NCI-H2171 (cell line): Measurements from ENCODE around the gene ARVCF.

ENCODE experiments used
- DNase-seq: peaks from one replicate; lab custom pipeline; 2025; lab: John Stamatoyannopoulos, UW

Gene ARVCF

DNA sequence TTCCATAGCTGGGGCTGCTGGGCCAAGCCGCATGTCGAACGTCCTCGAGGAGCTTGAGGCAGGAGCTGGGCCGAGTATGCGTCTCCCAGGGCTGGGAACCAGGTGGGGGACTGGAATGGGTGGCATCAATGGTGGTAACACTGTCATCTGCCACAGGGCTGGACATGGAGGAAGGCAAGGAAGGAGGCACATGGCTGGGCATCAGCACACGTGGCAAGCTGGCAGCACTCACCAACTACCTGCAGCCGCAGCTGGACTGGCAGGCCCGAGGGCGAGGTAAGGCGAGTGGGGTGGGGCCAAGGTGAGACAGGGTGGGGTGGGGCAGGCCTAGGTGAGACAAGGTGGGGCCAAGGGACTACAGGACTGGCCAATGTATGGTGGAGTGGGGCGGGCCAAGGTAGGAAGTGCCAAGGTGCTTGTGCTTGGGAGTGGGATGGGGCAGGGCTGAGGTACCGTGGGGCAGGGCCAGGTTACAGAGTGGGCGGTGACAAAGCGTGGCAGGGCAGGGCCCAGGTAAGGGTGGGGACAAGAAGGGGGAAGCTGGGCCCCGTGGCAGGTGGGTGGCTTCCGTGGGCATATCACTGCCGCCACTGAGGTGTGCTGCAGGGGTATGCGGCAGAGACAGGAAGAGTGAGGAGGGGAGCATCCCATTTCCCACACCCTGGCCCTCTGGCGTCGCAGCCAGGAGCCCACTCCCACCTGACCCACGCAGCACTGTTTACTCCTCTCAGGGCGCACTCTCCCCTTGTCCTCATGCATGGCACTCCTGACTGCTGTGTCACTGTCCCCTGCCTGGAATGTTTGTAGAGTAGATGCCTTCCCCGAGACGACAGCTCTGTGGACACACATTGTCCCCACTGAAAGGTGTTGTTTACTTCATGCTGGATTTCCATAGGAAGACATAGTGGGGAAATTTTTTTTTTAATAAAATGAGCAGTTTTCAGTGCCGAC lies 36.0 kb upstream of the ARVCF start:
- DNase-seq = no peak

DNA sequence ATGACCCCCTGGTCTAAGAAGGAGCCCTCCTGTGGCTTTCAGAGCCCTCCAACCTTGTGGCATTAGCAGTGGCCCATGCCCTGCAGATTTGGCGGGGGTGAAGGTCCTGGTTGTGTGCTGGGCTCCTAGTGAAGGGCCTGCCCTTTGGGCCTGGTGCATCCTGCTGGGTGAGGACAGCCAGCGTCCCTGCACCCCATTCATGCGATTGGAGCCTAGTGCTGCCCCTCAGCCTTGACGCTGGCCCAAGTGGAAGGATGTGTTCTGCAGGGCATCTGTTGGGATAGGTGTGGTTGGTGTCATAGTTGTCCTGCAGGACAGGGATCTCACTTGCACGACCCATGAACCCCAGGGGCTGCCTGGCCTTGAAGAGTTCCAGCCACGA lies 35.3 kb upstream of the ARVCF start:
- DNase-seq = no peak

DNA sequence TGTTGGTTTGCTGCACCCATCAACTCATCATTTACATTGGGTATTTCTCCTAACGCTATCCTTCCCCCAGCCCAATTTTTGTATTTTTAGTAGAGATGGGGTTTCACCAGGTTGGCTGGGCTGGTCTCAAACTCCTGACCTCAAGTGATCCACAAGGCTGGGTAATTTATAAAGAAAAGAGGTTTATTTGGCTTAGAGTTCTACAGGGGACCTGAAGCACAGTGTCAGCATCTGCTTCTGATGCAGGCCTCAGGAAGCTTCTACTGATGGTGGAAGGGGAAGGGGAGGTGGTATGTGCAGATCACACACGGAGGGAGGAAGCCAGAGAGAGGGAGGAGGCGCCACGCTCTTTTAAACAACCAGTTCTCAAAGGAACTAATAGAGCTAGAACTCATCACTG lies 30.1 kb upstream of the ARVCF start:
- no peak for DNase-seq

DNA sequence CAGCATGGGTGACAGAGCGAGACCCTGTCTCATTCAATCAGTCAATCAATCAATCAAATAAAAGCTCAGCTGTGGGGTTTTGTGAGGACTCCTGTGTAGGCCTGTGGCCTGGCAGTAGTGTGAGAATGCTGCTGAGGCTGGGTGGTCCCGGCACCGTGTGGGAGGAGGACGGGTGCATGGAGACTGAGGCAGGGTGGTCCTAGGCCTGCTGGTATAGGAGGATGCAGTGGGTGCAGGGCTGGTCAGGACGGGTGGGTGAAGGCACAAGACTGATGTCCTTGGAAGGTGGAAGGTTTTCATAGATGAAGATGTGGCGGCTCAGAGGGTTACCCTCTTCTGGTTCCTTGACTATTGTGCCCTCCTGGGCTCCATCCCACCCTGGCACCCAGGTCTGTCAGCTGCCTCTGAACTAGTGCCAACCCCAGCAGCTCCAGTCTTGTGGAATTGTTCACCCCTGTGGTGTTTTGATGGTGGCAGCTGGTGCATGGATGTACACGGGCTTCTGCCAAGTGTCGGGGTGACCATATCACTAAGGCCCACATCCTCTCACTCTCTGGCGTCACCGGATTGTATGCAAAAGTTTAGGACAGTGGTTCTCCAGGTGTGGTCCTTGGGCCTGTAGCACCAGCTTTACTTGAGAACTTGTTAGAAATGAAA lies 28.0 kb upstream of the ARVCF start:
- no peak for DNase-seq

DNA sequence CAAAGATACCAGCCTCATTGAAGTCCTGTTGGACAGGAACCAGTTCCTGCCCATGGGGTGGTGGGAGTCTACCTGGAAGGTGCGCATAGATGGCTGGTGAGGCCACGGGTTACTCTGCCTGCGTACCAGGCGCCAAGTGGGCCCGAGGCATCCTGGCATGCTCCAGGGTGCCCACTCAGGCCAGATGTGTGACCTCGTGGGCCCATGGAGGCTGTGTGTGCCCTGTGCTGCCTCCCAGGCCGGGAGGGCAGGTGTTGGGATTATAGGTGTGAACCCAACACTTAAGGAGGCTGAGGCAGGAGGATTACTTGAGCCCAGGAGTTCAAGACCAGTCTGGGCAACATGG lies 27.3 kb upstream of the ARVCF start:
- DNase-seq = no peak

DNA sequence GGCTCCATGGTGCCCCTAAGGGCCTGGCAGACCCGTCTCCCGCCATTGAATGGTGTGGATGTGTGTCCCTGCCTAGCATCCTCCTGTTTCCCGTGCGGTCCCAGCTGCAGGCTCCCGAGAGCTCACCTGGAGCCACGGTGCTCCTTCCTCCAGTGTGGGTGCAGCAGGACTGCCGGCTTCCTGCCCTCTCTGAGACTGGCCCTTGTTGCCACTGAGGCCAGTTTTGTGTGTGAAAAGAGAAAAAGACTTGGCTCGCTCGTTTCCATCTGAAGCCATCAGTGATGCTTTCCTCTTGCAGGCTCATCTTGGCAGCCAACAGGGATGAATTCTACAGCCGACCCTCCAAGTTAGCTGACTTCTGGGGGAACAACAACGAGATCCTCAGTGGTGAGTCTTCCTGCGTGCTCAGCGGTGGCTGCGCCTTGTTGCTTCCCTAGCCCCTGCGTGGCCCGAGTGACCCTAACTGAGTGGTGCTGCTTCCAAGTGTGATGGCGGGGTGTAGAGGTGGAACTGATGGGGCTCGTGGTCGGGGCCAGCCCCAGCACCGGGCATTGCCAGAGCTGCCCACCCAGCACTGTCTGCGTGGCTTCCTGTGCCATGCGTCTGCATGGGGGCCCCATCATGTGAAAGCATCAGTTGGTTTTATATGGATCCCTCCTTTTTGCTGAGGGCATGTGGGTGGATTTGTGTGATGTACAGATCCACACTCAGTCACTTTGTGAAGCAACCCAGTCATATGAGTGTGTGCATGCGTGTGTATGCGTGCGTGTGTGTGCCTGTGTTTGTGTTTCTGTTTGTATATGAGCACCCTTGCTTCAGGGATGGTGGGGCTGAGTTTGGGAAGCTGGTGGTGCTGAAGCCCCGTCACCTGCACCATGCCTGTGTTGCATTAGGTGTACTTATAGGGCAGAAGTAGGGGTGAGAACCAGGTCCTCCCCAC lies 26.7 kb upstream of the ARVCF start:
- DNase-seq = no peak

DNA sequence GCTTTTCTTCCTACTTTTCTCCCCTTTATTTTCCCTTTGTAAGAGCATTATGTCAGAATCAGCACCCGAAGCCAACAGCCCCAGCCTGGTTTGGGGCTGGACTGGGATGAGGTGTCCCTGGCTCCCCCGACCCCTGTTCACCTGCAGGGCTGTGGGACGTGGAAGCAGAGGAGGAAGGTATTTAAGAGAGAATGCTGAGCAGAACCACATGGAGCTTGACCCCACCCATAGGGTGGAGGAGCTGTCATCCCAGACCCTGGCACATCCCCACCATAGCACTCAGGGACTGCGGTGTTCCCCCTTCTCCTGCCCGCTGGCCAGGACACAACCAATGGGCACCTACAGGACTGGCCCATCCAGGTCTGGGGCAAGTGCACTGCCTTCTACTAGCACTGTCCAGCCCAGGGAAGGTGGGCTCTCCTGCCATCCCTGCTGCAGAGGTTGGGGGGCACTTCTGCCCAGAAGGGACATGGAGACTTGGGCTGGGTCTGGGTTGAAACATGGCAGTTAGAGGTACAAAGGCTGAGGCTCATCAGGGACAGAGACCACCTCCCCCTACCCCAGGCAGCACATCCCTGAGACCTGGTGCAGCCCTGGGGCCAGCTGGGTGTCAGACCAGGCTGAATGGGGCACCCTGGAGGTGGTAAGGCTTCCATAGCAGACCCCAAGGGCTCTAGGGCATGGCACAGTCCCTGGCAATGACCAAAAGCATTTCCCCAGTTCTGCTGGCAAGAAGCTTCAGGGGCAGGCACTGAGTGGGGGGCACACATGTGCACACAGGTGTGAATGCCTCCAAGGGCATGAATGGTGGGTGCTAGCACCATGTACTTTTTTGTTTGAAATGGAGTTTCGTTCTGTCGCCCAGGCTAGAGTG lies 23.9 kb upstream of the ARVCF start:
- DNase-seq = no peak

DNA sequence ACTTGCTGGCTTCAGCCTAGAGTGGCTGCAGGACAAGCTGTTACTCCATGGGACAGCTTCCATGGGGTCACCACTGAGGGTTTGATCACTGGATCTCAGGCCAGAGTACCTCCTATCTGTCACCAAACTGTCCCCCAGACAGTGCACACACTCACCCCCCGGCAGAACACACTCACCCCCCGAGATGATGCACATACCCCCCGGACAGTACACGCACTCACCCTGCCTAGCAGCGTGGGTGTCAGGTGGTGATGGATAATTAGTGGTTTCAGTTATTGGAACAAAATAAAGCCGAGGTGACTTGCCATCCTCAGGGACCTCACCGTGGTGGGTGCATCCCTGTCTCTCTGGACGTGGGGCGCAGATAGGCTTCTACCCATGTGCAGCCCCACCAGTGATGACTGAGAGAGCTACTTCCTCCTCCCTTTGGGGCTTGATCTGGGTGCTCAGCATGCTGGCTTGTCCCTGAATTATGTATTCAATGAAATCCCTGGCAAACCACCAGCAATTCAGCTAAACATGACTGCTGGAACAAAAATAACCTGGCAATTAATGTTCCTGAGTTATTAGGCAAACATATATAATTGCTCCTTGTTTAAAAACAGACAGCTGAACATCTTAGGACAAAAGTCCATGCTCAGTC lies 23.2 kb upstream of the ARVCF start:
- no peak for DNase-seq

DNA sequence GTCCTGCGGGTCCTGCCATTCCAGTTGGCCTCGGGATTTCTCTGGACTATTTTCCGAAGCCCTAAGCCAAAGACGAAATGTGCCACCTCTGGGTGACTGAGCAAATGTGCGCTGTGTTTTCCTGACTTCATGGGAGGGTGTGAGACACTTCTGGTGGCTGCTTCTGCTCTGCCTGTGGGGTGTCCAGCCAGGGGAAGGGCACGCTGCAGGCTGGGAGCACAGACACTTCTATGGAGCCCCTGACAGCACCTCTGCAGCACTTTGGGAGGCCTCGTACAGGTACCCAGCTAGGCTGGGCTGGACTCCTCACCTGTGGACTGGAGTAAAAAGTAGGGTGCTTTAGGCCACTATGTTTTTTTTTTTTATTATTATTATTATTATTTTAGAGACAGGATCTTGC lies 22.0 kb upstream of the ARVCF start:
- no peak for DNase-seq

DNA sequence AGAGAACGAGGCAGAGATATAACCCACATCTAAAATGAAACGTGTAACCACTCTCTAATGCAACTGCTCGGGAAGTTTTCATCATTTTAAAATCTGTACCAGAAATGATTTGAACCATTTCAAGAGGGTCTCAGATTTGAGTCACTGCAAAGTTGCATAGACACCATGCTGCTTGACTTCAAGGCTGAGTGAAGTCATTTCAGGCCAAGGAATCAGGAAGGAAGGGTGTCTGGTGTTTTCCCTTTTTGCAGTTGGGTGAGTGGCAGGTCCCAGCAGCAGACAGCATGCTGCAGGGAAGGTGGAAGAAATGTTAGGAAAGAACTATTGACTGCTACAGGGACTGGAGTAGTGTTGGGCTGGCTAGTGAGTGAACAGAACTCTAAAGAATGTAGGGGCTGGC lies 20.8 kb upstream of the ARVCF start:
- DNase-seq = no peak

DNA sequence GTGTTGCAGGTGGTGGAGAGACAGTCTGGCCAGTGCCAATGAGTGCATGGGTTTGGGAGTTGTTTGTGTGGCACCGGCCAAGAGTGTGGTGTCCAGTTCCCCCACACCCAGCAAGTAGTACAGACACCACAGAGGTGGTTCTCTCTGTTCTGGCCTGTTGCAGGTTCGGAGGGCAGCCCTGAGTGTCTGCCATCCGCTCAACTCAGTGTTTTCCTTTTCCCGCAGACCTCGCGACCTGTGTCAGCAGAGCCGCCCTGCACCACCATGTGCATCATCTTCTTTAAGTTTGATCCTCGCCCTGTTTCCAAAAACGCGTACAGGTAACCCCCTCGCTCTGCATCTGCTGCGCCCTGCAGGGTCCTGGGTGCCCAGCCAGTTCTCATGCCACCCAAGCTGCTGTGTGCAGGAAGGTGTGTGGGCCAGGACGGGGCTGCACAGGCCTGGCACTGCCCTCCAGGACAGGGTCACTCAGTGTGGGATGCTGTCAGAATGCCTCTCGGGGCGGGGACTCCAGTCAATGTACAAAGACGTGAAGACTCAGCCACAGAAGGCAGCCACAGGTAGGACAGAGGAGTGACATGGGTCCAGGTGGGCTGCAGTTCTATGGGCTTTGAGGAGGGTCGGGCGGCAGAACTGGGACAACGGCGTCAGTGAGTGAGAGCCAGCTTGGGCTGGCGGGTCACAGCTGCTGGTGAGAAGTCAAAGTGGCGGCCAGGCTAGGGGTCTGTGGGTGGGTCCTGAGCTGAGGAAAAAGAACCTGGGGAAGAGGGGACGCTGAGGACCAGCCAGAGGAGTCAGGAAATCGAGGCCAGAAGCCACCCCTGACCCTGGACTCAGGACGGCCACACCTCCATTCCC lies 20.1 kb upstream of the ARVCF start:
- no peak for DNase-seq

DNA sequence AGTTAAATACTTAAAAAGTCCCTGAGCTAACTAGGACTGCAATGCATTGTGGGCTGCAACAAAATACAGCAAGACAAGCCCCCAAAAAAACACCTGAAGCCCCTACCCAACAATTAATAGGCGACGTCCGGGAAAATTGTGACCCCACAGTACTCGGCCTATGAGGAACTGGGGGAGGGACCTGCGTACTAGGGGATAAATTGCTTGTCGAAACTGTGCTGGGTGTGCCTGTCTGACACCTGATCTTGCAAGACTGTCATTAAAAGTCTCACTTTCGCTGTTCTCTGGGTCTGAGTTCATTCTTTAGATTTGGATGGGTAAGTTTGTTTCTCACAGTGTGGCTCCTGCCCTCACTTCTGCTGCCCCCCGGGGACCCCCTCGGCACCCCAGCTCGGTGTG lies 19.5 kb upstream of the ARVCF start:
- no peak for DNase-seq

DNA sequence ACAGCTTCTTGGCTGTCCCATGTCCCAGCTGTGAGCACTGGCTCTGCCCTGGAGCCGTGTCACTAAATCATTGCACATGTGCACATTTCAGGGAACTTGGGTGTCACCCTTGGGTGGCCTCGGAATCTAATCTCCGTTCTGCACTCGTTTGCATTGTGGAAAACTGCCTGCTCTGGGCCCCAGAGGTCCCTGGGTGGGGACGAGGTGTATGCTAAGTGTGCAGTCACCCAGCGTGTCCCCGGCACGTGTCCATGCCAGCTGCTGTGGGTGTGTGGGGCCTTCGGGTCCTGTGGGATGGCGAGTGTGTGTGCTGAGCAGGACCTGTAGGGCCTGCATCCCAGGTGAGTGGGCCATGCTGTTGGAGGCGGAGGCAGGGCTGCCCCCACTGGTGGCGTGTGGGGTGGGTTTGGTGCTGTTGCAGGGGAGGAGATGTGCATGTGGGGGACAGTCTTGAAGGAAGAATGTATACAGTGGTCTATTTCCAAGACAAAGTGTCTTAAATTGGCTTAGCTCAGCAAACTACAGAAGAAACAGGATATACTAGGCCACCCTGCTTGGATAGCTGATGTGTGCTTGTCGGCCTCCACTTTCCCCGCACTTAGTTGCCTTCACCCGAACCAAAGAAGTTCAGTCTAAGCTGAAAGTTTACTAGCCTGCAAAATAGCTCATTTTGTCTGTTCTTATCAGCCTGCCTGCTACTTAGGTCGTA lies 18.9 kb upstream of the ARVCF start:
- no peak for DNase-seq

DNA sequence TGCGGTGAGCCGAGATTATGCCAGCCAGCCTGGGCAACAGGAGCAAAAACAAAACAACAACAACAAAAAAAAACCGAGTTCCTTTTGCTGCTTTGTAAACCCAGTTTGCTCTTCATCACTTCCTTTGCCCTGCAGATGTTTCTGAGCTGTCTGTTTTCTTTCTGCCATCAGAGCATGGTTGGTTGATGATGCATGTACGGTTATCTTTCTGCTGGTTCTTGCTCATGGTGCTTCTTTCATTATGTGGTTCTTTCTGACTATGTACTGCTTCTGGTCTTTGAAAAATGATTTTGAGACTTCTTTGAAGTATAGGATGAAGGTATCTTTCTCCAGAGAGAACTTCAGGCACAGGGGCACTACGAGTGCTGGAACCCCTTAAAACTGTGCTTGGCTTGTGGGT lies 17.5 kb upstream of the ARVCF start:
- no peak for DNase-seq

DNA sequence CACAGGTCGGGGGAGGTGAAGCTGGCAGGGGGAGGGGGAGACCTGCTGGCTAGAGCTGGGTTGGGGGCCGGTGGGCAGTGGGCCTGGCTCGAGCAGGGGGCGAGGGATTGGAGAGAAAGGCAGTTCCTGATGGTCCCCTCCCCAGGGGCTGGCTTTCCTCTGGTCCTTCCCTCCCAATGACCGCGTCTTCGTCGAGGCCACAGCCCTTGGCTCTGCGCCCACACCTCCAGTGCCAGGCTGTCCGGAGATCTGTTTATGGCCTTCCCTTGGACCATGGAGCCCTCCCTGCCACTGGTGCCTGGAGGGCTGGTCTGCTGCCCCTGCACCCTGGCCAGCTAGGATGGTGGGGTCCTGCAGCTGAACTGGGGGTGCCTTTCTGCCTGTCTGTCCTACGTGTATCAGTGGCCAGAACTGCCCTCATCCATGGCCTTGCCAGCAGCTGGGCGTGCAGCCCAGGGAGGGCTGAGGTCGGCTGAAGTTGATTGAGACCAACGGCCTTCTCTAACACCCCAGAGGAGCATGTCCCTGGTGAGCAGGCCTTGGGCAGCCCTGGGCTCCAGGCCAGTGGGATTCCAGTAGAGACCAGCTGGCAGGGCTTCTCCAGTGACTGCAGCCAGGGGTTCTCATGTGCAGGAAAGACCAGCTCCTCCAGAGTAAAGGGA lies 16.6 kb upstream of the ARVCF start:
- DNase-seq = no peak

DNA sequence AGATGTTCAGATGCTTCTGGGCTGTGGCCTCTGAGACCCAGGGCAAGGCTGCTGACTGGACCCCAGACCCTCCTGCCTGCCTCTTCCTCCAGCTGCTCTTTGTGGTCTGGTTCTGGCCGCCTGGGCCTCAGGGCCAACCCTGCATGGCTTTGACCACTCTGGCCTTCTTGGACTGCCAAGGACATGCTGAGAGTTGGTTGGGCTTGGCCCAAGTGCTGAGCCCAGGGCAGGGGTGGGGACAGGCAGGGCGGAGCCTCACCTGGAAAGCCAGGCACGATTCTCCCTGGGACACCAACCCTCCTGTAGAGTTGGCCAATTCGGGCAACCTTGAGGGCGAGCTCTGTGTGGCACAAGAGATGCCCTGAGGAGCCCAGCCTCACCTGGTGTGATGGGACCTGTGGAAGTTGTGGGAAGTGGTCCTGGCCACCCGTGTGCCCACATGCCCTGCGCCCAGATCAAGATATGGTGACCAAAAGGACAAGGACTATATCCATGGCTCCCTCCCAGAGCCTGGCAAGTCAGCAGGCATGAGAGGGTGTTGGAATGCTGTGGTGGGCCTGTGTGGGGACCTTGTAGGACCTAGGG lies 15.9 kb upstream of the ARVCF start:
- DNase-seq = no peak

DNA sequence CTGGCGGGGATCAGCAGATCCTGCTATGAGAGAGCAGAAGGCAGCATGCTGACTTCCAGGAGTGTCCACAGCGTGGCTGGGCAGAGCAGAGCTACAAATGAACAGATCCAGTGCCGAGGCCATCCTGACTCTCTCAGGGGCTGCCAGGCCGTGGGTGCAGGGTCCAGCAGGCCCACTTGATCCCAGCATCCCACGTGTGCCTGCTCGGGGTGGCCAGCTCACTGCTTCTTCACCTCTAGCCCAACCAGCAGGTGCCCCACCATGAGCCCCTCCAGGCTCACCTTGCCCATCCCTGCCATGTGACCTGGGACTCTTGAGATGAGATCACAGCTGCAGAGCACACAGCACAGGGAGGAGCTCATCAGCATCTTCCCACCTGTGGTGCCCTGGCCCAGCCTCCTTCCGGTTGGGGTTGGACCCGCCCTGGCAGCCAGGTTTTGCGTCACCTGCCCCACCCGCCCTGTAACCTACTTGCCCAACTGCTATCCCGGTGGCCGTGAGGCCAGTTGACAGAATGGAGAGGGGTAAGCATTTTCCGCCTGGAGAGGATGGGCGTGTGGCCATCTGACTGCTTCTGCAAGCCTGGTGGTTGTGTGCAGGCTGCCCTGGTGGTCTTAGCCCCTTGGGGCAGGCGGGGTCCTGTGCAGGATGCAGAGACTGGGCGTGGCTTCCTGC lies 15.2 kb upstream of the ARVCF start:
- no peak for DNase-seq
